K562 (cell line): Measurements from ENCODE around the gene CNTD1. TPM values are rescaled to one million over a fixed set of nuclear protein-coding genes. Genes with fewer than 3 reads are reported as not detected.
A peak's percentile ranks its signal among the peaks of the same experiment; 100 is the strongest.

Source experiments
- CHD7 ChIP-seq: fragments of 200-600 bp; sonication (generic); IDR thresholded peaks from one replicate; pipeline ENCODE4 v1.6.1; 2012; ENCODE audit warnings: mild to moderate bottlenecking, low read depth, low read length, inconsistent platforms
- CTBP1 ChIP-seq: fragments of 450-650 bp; IDR thresholded peaks from 2 replicates; pipeline ENCODE4 v1.6.1; 2016; ENCODE audit warnings: borderline replicate concordance
- GABPA ChIP-seq: fragments of 200-800 bp; sonication (Bioruptor generic); conservative IDR thresholded peaks from 2 replicates; pipeline ENCODE4 v1.6.1; 2016; ENCODE audit warnings: low read depth, missing genetic modification characterization, missing compliant biosample characterization
- HDAC2 ChIP-seq: fragments of 450-650 bp; IDR thresholded peaks from 2 replicates; pipeline ENCODE4 v1.6.1; 2016; ENCODE audit warnings: mild to moderate bottlenecking
- JUND ChIP-seq, 2 experiments: IDR thresholded peaks; 2 replicates in 1 of 2; 3 replicates in 1 of 2; pipeline ENCODE4 v1.6.1; 2011; ENCODE audit warnings: borderline replicate concordance in 2 of 2, low read depth in 2 of 2, low read length in 2 of 2, improper control_type of control experiment in 1 of 2, missing biosample characterization in 1 of 2, missing genetic modification characterization in 1 of 2, missing genetic modification reagents in 1 of 2
- NFRKB ChIP-seq: fragments of 450-650 bp; IDR thresholded peaks from 2 replicates; pipeline ENCODE4 v1.6.1; 2016; ENCODE audit warnings: low read depth
- POLR2H ChIP-seq: IDR thresholded peaks from 2 replicates; pipeline ENCODE4 v1.6.1; 2016; ENCODE audit warnings: missing genetic modification characterization, low read depth, mild to moderate bottlenecking, control low read depth, missing compliant biosample characterization, moderate library complexity
- RNF2 ChIP-seq: sonication (generic); IDR thresholded peaks from 2 replicates; pipeline ENCODE4 v1.6.1; 2016
- SMAD3 ChIP-seq: fragments of 450-650 bp; formaldehyde crosslinking; conservative IDR thresholded peaks from 2 replicates; pipeline ENCODE4 v1.4.0; 2020; ENCODE audit warnings: mild to moderate bottlenecking
- SMARCA4 ChIP-seq: fragments of 450-650 bp; IDR thresholded peaks from 2 replicates; pipeline ENCODE4 v1.6.1; 2016
- ZBTB1 ChIP-seq: sonication (generic); formaldehyde crosslinking; IDR thresholded peaks from 2 replicates; pipeline ENCODE4 v1.8.1; 2023; ENCODE audit warnings: missing genetic modification reagents, low read depth, mild to moderate bottlenecking, borderline replicate concordance
- ZEB2 ChIP-seq: fragments of 450-650 bp; IDR thresholded peaks from 2 replicates; pipeline ENCODE4 v1.6.1; 2016
- ZNF583 ChIP-seq: fragments of 250-450 bp; sonication (Bioruptor Pico); IDR thresholded peaks from 2 replicates; pipeline ENCODE4 v1.4.0; 2020
- polyA plus RNA-seq, 8 experiments: library from polyadenylated mRNA; depleted of rRNA in 4 of 8; stranded (reverse) in 5 of 8; unstranded in 3 of 8; fragments of >200 nt; fragmentation: Nextera tagmentation in 2 of 8; fragmentation: Illumina TruSeq in 1 of 8; extraction: Ambion mirVana in 2 of 8; extraction: Trizol in 1 of 8; gene quantifications; 2 replicates each; pipeline versions ENCODE4 v1.2.1 to v1.2.3, GENCODE V29; 2011 to 2014; ENCODE audit warnings: inconsistent platforms in 1 of 8, missing spikeins in 1 of 8
- total RNA-seq, 7 experiments: library from RNA; depleted of rRNA in 6 of 7; stranded (reverse); fragments of >200 nt in 6 of 7; fragmentation: Illumina TruSeq in 2 of 7; extraction: Trizol in 2 of 7; gene quantifications; 2 replicates each; pipeline versions ENCODE4 v1.2.1 to v1.2.3, GENCODE V29; 2011 to 2021; ENCODE audit warnings: low replicate concordance in 1 of 7
- TF ChIP-seq, protein P1 (sequence below), 2 experiments: IDR thresholded peaks; 2 replicates each; pipeline ENCODE4 v1.6.1; 2012; ENCODE audit warnings: improper control_type of control experiment in 2 of 2, low read depth in 2 of 2, low read length in 2 of 2, borderline replicate concordance in 1 of 2

Gene CNTD1
- total and polyA plus RNA-seq, 9 of the 15 experiments (the other 6 are each of a cell fraction or from before 2014, with no cell fraction given) = 0.12 to 0.86 (median 0.41) TPM; not detected in 1

- TF ChIP-seq, protein P1, sequence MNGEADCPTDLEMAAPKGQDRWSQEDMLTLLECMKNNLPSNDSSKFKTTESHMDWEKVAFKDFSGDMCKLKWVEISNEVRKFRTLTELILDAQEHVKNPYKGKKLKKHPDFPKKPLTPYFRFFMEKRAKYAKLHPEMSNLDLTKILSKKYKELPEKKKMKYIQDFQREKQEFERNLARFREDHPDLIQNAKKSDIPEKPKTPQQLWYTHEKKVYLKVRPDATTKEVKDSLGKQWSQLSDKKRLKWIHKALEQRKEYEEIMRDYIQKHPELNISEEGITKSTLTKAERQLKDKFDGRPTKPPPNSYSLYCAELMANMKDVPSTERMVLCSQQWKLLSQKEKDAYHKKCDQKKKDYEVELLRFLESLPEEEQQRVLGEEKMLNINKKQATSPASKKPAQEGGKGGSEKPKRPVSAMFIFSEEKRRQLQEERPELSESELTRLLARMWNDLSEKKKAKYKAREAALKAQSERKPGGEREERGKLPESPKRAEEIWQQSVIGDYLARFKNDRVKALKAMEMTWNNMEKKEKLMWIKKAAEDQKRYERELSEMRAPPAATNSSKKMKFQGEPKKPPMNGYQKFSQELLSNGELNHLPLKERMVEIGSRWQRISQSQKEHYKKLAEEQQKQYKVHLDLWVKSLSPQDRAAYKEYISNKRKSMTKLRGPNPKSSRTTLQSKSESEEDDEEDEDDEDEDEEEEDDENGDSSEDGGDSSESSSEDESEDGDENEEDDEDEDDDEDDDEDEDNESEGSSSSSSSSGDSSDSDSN (IDR thresholded peaks at IDR 0.05; ENCODE audit: borderline replicate concordance in 1 of 2, low read depth in 2 of 2, low read length in 2 of 2) = peak in 1 of 2 experiments; percentile 75; a peak in 2 of 4 replicates
- TF ChIP-seq ZNF583 (CRISPR knock-in tag) = peak; percentile 70
- TF ChIP-seq CTBP1 = peak; percentile 72
- peak; percentile 80 for TF ChIP-seq POLR2H (tag)
- 0 out of 2 replicates have a peak, but pooled peaks have one; percentile 26 for TF ChIP-seq SMARCA4
- TF ChIP-seq CHD7 = no peak
- TF ChIP-seq GABPA (tag) = peak; percentile 99
- TF ChIP-seq ZEB2 = peak; percentile 96
- peak; percentile 50; the same call in 1 of the 2 replicates for TF ChIP-seq NFRKB
- TF ChIP-seq HDAC2 = 0 out of 2 replicates have a peak, but pooled peaks have one; percentile 39
- peak; percentile 76; the same call in 1 of the 2 replicates for TF ChIP-seq RNF2
- peak; percentile 70; the same call in 1 of the 2 replicates for TF ChIP-seq JUND (IDR thresholded peaks at IDR 0.05; ENCODE audit: borderline replicate concordance, low read depth, low read length)
- TF ChIP-seq JUND (tag; IDR thresholded peaks at IDR 0.05; ENCODE audit: borderline replicate concordance, low read depth, low read length) = peak; percentile 31; the same call in 1 of the 3 replicates
- TF ChIP-seq SMAD3 = peak; percentile 57; the same call in 1 of the 2 replicates
- TF ChIP-seq ZBTB1 = 0 out of 2 replicates have a peak, but pooled peaks have one; percentile 26
Measured at GRCh38 chr17:42773290-42774035, 25.2 kb upstream of the CNTD1 start, which contains the start of gene VPS25 (continued).
